Fibroblast of peridontal ligament (primary cell): Measurements from ENCODE around the gene COLEC12.

Experiments used
- DNase-seq: peaks from one replicate; pipeline ENCODE4 v3.0.0-alpha.2; 2010; ENCODE audit errors: extremely low read depth

Gene COLEC12

GRCh38 chr18:500632-501405 is at the start of gene COLEC12:
Gene COLEC12, minus strand, starts transcription at chr18:500701. Its CDS starts 187 bp downstream, at chr18:500514.
- DNase-seq = no peak

GRCh38 chr18:549967-550366 is 49.5 kb upstream of the COLEC12 start:
- no peak for DNase-seq

- DNase-seq = no peak
Measured at GRCh38 chr18:543447-544078, 43.1 kb upstream of the COLEC12 start.

GRCh38 chr18:533995-534601 is 33.6 kb upstream of the COLEC12 start:
- no peak for DNase-seq

- no peak for DNase-seq
Measured at GRCh38 chr18:532632-533031, 32.1 kb upstream of the COLEC12 start.

GRCh38 chr18:532018-532417 is 31.5 kb upstream of the COLEC12 start:
- no peak for DNase-seq

- DNase-seq = no peak
Measured at GRCh38 chr18:527146-527545, 26.6 kb upstream of the COLEC12 start.

GRCh38 chr18:526681-527080 is 26.2 kb upstream of the COLEC12 start:
- no peak for DNase-seq

GRCh38 chr18:525036-525797 is 24.7 kb upstream of the COLEC12 start:
- DNase-seq = peak; percentile 23

GRCh38 chr18:524466-524865 is 24.0 kb upstream of the COLEC12 start:
- DNase-seq = peak; percentile 83

GRCh38 chr18:523561-523960 is 23.1 kb upstream of the COLEC12 start:
- no peak for DNase-seq

GRCh38 chr18:519019-519879 is 18.7 kb upstream of the COLEC12 start:
- peak; percentile 76 for DNase-seq

- DNase-seq = no peak
Measured at GRCh38 chr18:518081-518480, 17.6 kb upstream of the COLEC12 start.

GRCh38 chr18:515838-516237 is 15.3 kb upstream of the COLEC12 start:
- no peak for DNase-seq

GRCh38 chr18:515156-515815 is 14.8 kb upstream of the COLEC12 start:
- DNase-seq = no peak

GRCh38 chr18:513826-514530 is 13.5 kb upstream of the COLEC12 start:
- no peak for DNase-seq

GRCh38 chr18:512957-513356 is 12.5 kb upstream of the COLEC12 start:
- DNase-seq = no peak

- no peak for DNase-seq
Measured at GRCh38 chr18:508835-509234, 8.3 kb upstream of the COLEC12 start.

- DNase-seq = no peak
Measured at GRCh38 chr18:507636-508035, 7.1 kb upstream of the COLEC12 start.

- no peak for DNase-seq
Measured at GRCh38 chr18:506801-507200, 6.3 kb upstream of the COLEC12 start.
